NCI-H2081 (cell line): ENCODE results near the gene BABAM2.
"Not testable (repeated sequence)": the region's sequence is repeated elsewhere in the genome, so short reads cannot be mapped to it uniquely, and the experiment has no call there.

Experiments
- DNase-seq, 2 experiments: peaks; one replicate each; lab custom pipeline; 2025; lab: John Stamatoyannopoulos, UW

BABAM2 gene

GRCh38 chr2:28248511-28248910, 358.0 kb downstream of the BABAM2 start:
- DNase-seq: no peak

- no peak for DNase-seq
Measured at GRCh38 chr2:28250006-28250405, 359.5 kb downstream of the BABAM2 start.

- no peak for DNase-seq
Measured at GRCh38 chr2:28251337-28251736, 360.8 kb downstream of the BABAM2 start.

GRCh38 chr2:28252311-28252710, 361.8 kb downstream of the BABAM2 start:
- no peak for DNase-seq

- DNase-seq: no peak
Measured at GRCh38 chr2:28253543-28253942, 363.0 kb downstream of the BABAM2 start.

- DNase-seq: not testable (repeated sequence)
Measured at GRCh38 chr2:28255231-28255630, 364.7 kb downstream of the BABAM2 start.

GRCh38 chr2:28257182-28257581, 366.7 kb downstream of the BABAM2 start:
- DNase-seq: no peak

- not testable (repeated sequence) for DNase-seq
Measured at GRCh38 chr2:28259226-28259625, 368.7 kb downstream of the BABAM2 start.

GRCh38 chr2:28263690-28264089, 373.2 kb downstream of the BABAM2 start:
- DNase-seq: no peak

- no peak for DNase-seq
Measured at GRCh38 chr2:28267282-28267681, 376.8 kb downstream of the BABAM2 start.

GRCh38 chr2:28268386-28268785, 377.9 kb downstream of the BABAM2 start:
- DNase-seq: no peak

- DNase-seq: no peak
Measured at GRCh38 chr2:28269019-28269784, 378.7 kb downstream of the BABAM2 start.

GRCh38 chr2:28270456-28271152, 380.1 kb downstream of the BABAM2 start:
- no peak for DNase-seq

- no peak for DNase-seq
Measured at GRCh38 chr2:28271231-28271918, 380.8 kb downstream of the BABAM2 start.

GRCh38 chr2:28271919-28272250, 381.4 kb downstream of the BABAM2 start:
- no peak for DNase-seq

GRCh38 chr2:28273751-28274150, 383.2 kb downstream of the BABAM2 start:
- no peak for DNase-seq

GRCh38 chr2:28274911-28275685, 384.6 kb downstream of the BABAM2 start:
- no peak for DNase-seq

- no peak for DNase-seq
Measured at GRCh38 chr2:28276076-28276618, 385.6 kb downstream of the BABAM2 start.

- DNase-seq: no peak
Measured at GRCh38 chr2:28276807-28277206, 386.3 kb downstream of the BABAM2 start.

GRCh38 chr2:28277466-28277865, 386.9 kb downstream of the BABAM2 start:
- peak; percentile 22 to 46 for DNase-seq

- DNase-seq: no peak
Measured at GRCh38 chr2:28279371-28279770, 388.8 kb downstream of the BABAM2 start.

- no peak for DNase-seq
Measured at GRCh38 chr2:28280619-28281018, 390.1 kb downstream of the BABAM2 start.
